Skin epidermis (tissue), 12 donors: ENCODE data around the gene STK4.
"Not testable (repeated sequence)": the region's sequence is repeated elsewhere in the genome, so short reads cannot be mapped to it uniquely, and the experiment has no call there.

ENCODE experiments used
- H3K27ac ChIP-seq, 21 experiments: fragments of 200-600 bp; sonication (generic) in 11 of 21; one replicate each; pipeline ENCODE4 v1.5.0; 2020; ENCODE audit warnings: mild to moderate bottlenecking in 3 of 21, inconsistent platforms in 2 of 21, moderate library complexity in 2 of 21
- H3K4me3 ChIP-seq, 7 experiments: fragments of 200-600 bp; sonication (generic) in 2 of 7; one replicate each; pipeline ENCODE4 v1.5.0; 2020; ENCODE audit warnings: inconsistent platforms in 2 of 7, mild to moderate bottlenecking in 2 of 7, moderate library complexity in 1 of 7

Gene STK4

DNA sequence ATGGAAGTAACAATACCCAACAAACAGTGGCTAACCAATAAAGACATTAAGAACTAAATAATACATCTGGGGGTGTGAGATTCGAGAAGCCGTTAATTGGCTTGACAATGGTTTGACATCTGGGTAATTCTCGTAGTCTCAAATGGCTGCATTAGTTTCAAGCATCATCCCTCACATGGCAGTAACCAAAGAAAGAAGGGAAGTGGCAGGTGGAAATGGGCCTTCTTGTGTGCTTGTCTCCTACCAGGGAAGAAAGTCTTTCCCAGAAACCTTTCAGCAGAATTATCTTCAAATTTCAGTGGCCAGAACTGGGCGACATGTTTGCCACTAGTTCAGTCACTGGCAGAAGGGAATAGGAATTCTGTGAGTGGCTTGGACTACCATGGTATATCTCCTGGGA lies 10.4 kb downstream of the STK4 start:
- no peak overlapping the region for H3K4me3 ChIP-seq
- peak overlapping the region in 1 of 21 experiments; percentile 78 for H3K27ac ChIP-seq

DNA sequence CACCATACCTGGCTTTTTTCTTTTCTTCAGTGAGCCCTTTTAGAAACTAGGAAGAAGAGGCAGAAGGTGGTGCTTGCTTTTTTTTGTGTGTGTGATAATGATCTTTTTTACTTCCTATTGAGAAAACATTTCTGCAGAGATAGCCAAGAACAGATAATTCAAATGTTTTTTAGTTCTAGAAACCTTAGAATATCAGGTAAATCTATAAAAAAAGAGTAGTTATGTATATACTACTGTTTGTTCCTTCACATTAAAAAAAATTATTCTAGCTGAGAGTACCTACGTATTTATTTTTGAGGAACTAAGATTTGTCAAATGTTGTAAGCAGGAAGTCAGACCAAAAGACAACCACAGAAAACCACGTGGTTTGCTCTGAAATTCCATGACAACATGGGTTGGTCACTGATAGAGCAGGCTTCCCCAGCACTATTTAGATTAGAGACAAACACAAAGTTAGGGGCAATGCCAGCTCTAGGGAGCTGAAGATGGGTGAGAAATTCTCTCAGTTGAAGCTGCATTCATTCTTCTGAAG lies 12.8 kb downstream of the STK4 start:
- Histone ChIP-seq H3K4me3 (no peak overlapping the region), H3K27ac (peak overlapping the region in 17 of 21 experiments; percentile 17 to 91 (median 77))

DNA sequence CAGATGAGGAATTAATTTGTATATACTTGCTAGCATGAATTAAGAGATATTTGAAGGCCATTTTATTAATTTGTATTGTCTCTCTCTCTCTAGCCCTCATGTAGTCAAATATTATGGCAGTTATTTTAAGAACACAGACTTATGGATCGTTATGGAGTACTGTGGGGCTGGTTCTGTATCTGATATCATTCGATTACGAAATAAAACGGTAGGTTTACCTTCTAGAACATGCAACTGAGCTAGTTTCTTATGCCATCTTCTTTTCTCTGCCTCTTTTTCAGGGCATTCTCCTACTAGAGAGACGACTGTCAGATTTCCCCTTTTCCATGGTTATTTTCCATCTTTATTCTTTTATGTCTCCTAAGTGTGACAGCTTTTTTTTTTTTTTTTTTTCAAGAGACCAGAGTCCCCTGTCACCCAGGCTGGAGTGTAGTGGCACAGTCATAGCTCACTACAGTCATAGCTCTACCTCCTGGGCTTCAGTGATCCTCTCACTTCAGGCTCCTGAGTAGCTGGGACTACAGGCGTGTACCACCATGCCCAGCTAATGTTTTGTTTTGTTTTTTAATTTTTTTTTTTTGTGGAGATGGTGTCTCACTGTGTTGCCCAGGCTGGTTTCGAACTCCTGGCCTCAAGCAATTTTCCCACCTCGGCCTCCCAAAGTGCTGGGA lies 15.6 kb downstream of the STK4 start:
- no peak overlapping the region for H3K4me3 ChIP-seq
- H3K27ac ChIP-seq: peak overlapping the region in 1 of 21 experiments; percentile 2

DNA sequence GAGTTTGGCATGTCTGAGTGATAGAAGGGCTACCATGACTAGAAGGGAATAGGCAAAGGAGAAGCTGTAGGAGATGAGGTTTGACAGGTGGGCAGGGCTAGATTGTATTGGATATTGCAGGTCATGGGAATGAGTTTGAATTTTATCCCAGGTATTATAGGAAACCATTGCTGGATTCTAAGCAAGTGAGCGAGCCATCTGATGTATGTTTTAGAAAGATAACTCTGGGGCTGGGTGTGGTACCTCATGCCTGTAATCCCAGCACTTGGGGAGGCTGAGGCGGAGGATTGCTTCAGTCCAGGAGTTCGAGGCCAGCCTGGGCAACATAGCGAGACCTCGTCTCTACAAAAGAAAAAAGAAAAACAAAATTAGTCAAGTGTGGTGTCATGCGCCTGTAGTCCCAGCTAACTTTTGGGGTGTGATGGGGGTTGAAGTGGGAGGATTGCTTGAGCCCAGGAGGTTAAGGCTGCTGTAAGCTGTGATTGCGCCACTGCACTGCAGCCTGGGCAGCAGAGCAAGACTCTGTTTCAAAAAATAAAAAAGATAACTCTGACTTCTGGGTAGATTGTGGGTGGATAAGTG lies 16.9 kb downstream of the STK4 start:
- H3K27ac ChIP-seq: no peak overlapping the region
- no peak overlapping the region for H3K4me3 ChIP-seq

DNA sequence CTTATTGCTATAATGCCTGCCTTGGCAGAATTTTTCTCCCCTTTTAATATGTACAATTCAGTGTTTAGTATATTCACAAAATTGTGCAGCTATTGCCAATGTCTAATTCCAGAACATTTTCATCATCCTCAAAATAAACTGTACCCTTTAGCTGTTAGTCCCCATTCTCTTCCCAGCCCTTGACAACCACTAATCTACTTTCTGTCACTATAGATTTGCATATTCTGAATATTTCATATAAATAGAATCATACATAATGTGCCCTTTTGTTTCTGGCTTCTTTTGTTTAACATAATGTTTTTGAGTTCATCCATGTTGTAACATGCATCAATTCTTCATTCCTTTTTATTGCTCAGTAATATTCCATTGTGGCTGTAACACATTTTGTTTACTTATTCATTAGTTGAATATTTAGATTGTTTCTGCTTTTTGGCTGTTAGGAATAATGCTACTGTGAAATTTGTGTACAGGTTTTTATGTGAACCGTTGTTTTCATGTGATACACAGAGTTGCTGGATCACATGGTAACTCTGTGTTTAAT lies 22.4 kb downstream of the STK4 start:
- Histone ChIP-seq H3K27ac (no peak overlapping the region), H3K4me3 (no peak overlapping the region)

DNA sequence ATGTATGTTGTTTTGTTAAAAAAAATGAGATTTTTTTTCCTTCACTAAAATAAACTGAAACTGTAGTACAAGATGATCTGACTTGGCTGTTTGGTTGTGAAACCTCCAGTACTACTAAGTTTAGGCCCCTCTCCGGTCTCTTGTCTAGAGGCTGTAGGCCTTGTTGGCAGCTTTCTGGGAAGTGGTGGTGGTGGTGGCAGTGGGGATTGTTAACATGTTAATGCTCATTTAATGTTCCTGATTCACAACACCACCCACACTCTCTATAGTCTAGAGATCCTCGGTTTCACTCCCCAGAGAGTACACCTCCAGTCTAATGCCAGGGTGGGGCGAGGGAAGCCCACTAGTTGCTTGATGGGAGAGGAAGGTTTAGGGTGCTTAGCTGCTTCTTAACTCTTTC lies 24.1 kb downstream of the STK4 start:
- Histone ChIP-seq H3K27ac (peak overlapping the region in 18 of 21 experiments; percentile 5 to 75 (median 53)), H3K4me3 (no peak overlapping the region)

DNA sequence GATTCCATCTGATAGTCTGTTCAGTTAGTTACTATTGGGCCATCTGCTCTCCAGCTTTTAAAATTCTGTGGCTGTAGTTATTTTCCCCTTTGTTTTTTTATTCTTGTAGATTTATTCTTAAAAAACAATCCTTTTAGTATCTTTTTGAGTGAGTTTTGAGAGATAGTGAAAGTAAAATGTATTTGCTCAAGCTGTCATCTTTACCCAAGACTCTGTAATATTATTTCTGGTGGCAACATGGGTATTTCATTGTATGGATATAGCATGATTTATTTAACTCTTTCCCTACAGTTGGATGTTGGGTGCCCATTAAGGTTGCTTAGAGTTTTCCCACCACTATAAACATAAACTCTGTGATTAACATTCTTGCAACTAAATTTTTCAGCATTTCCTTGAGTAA lies 24.6 kb downstream of the STK4 start:
- Histone ChIP-seq H3K4me3 (no peak overlapping the region), H3K27ac (peak overlapping the region in 18 of 21 experiments; percentile 5 to 75 (median 53))

DNA sequence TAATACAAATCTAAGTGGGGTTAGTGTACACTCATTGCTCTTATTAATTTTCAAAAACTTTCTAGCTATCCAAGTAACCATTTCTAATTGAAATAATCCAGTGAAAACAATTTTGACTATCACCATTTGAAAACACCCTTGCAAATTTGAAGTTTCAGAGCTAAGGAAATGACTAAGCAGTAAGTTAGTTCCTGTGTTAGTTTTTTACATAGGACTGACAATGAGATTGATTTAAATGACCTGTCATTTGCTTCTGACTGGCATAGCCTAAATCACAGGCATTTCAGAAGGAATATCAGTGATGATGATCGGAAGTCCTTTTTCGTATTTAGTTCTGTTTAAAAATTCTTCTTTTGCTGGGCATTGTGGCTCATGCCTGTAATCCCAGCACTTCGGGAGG lies 27.0 kb downstream of the STK4 start:
- H3K27ac ChIP-seq: peak overlapping the region in 5 of 21 experiments; percentile 3 to 49 (median 27)
- no peak overlapping the region for H3K4me3 ChIP-seq

DNA sequence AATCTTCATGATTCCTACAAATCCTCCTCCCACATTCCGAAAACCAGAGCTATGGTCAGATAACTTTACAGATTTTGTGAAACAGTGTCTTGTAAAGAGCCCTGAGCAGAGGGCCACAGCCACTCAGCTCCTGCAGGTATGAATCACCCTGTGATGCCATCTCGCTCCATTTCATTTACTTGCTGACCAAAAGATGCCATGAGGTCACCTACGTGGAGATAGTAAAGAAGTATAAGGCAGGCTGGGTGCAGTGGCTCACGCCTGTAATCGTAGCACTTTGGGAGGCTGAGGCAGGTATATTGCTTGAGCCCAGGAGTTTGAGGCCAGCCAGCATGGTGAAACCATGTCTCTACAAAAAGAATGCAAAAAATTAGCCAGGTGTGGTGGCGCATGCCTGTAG lies 30.9 kb downstream of the STK4 start:
- Histone ChIP-seq H3K27ac (no peak overlapping the region), H3K4me3 (no peak overlapping the region)

DNA sequence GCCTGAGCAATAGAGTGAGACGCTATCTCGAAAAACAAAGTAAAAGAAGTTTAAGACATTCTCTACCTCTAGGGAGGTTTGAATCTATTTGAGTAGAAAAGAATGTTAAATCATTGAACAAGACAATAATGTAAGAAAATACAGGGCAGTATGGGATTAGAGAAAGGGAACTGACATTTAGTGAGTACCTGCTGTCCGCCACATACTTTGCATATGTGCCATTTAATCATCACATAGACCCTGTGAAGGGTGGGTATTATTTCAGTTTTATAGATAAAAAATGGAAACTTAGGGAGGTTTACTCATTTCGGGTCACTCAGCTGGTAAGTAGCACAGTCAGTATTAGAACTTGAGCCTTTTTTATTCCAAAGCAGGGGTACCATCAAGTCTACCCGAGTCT lies 31.4 kb downstream of the STK4 start:
- no peak overlapping the region for H3K4me3 ChIP-seq
- no peak overlapping the region for H3K27ac ChIP-seq

DNA sequence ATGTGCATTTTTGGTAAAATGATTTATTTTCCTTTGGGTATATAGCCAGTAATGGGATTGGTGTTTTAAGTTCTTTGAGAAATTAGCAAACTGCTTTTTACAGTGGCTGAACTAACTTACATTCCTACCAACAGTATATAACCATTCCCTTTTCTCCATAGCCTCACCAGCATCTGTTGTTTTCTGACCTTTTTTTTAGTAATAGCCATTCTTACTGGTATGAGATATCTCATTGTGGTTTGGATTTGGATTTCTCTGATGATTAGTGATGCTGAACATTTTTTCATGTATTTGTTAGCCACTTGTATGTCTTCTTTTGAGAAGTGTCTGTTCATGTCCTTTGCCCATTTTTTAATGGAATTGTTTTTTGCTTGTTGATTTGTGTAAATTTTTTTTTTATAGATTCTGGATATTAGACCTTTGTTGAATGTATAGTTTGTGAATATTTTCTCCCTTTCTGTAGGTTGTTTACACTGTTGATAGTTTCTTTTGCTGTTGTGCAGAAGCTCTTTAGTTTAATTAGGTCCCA lies 42.3 kb downstream of the STK4 start:
- Histone ChIP-seq H3K4me3 (no peak overlapping the region), H3K27ac (no peak overlapping the region)

DNA sequence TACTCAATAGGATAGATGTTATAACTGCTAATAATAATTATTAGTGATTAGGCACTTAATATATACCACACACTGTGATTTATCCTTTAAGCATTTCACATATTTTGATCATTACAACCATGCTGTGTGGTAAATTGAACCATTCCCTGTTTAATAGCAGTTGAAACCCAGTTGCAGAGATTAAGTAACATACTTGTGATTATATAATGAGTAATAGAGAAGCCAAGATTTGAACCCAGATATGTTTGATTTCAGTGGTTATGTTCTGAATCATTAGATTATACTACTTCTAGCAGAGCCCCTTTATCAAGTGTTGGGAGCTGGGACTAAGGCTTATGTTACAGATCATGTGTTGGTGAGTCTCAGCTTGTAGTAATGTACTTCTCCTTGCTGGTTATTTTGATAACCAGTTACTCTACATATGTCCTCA lies 44.1 kb downstream of the STK4 start:
- Histone ChIP-seq H3K4me3 (no peak overlapping the region), H3K27ac (peak overlapping the region in 1 of 21 experiments; percentile 6)

DNA sequence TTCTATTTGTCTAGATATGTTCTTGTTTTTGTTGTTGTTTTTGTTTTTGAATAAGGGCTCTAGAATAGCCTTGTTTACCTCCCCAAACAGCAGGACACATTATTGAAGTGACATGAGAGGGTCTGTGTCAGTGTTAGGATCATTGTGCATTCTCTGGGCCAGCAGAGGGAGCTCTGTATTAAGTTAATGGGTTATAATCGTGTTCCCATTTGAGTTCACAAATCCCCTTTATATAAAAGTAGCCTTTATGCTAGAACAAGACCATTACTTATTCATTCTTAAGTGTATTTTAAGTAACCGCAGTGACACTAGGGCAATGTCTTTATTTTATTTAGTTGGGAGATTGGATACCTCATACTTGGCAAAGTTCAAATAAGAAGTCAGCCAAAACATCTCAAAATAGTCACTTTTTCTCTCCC lies 44.8 kb downstream of the STK4 start:
- no peak overlapping the region for H3K4me3 ChIP-seq
- no peak overlapping the region for H3K27ac ChIP-seq

DNA sequence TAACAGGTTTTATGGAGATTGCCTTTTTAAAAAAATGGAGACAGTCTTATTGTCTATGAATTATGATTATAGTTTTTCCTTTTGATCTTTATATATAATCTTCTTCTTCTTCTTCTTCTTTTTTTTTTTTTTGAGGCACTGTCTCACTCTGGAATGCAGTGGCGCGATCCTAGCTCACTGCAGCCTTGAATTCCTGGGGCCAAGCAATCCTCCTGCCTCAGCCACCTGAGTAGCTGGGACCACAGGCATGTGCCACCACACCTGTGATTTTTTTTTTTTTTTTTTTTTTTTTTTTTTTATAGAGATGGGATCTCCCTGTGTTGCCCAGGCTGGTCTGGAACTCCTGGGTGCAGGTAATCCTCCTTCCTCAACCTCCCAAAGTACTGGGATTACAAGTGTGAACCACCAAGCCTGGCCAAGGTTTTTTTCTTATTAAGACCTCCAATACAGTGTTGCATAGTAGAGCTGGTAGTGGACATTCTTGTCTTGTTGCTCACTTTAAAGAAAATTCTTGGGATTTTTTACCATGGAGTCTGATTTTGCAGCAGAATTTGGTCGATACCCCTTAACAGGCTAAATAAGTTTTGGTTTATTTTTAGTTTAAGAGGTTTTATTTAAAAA lies 46.5 kb downstream of the STK4 start:
- no peak overlapping the region for H3K27ac ChIP-seq
- no peak overlapping the region for H3K4me3 ChIP-seq

DNA sequence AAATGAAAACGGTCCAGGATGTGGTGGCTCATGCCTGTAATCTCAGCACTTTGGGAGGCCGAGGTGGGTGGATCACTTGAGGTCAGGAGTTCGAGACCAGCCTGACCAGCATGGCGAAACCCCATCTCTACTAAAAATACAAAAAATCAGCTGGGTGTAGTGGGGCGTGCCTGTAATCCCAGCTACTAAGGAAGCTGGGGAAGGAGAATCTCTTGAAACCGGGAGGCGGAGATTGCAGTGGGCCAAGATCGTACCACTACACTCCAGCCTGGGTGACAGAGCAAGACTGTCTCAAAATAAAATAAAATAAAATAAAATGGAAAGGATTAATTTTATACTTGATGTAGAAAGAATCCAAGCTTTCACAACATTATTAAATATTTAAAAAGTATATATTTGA lies 47.8 kb downstream of the STK4 start:
- not testable (repeated sequence) for H3K4me3 ChIP-seq
- H3K27ac ChIP-seq: peak overlapping the region in 2 of 21 experiments; percentile 0 to 26

DNA sequence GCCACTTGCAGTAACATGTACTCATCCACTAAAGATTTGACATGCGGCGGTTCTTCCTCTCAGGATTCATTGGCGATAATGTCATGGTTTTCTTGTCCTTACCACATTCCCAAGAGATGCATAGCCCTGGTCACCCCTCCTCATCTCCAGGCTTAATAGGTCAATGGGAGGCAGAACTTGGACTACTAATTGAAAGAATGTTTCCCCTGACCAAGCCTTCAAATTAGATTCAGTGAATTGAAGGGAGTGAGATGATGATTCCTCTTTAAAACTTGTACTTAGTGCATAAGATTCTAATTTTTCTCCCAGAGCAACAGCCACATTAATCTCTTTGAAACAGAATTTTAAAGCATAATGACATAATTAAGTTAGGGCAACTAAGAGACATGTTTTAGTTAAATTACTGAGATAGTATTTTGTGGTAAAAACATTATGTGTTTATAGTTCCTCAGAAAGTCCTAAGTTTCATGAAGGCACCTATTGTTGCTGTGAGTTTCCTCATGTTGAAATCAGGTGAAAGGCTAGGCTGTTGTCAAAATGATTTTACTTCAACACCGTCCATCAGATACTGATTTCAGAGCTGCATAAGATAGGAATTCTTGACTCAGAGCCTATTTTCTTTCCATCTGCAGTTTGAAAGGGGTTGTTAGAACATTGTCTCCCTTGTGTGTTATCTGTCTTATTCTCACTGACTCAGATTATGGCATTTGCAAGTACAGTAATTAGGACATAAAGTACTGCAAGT lies 48.5 kb downstream of the STK4 start:
- H3K27ac ChIP-seq: peak overlapping the region in 9 of 21 experiments; percentile 0 to 71 (median 30)
- H3K4me3 ChIP-seq: no peak overlapping the region

DNA sequence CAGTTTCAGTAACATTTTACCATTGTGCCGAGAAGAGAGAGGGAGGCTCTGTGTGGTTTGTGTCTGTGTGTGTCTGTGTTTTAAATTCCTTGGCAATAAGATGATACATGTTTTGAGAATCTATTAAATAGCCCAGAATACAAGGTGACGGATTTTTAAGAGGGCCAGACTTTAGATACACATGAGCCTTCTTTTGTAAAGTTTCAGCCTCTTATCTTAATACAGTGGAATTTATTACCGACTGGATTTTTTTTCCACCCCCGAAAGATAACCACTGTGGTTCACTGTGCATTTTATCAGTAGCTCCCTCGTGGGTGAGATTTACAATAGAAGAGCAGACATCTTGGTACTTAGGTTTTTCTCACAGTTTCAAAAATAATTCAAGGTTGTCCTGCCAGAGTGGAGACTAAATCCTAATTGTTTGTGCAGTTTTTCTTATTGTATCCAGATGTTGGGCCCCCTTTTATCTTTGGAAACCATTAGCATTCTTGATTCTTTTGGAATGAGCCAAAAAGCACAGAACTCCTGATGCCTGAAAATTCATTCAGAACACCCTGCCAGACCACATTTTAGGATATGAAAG lies 49.9 kb downstream of the STK4 start:
- Histone ChIP-seq H3K27ac (peak overlapping the region in 6 of 21 experiments; percentile 17 to 71 (median 26)), H3K4me3 (no peak overlapping the region)

DNA sequence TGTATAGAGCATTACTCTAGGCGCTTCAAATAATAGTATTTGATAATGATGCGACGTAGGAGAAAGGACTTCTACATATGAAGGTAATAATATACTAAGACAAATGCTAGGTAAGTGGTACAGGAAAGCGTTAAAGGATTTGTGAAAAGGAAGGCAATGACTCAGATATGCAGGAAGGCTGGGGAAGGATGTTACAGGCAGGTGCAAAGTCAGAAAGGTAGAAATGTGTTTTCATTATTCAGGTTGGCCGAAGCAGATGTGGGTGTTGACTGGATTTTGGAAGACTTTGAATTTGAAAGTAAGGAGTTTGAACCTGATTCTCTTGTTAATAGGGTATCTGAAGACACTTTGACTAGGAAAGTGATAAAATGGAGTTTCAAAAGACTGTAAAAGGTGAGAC lies 51.0 kb downstream of the STK4 start:
- Histone ChIP-seq H3K27ac (peak overlapping the region in 1 of 21 experiments; percentile 53), H3K4me3 (no peak overlapping the region)

DNA sequence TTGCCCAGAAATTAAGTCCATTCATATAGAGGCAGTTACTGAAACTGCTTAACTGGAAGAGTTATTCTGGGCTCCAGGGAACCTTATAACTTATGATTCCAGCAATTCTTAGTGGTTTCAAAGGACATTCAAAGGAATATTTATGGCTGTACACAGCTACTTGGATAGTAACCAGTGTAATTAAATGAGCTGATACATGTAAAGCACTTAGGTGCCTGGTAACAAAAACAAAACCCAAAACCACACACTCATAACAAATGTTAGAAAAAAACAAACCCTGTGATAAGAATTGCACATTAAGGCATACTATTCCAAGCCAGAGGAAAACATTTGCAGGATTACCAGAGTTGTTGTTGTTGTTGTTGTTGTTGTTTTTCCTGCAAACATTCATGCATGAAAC lies 51.5 kb downstream of the STK4 start:
- H3K4me3 ChIP-seq: no peak overlapping the region
- H3K27ac ChIP-seq: no peak overlapping the region
